ENCODE data around the gene INHBA. TPM values are rescaled to one million over a fixed set of nuclear protein-coding genes. Genes with fewer than 3 reads are reported as not detected.

INHBA gene
- total RNA-seq, 1 experiment from 2014 or later, result 55.3 TPM

DNA sequence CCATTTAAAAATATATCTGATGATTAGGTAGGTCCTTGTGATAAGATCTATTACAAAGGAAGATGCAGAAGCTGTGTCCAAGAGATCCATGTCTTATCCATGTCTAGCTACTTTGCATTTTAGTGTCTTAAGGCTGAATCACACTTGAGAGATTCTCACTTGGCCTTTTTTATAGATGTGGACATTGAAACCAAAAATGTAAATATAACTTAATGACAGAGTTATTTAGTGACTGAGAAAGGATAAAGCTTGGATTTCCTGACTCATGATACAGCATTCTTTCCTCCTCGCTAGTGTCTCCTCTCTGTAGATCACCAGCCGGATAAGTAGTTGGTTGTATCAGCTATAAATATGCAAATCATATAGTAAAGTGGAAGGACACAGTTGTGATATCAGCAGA lies 23.3 kb downstream of the INHBA start:
- CTCF ChIA-PET, result interaction anchor here (0.7 kb wide), 1 partner anchor 17 kb away, joined by 3 read pairs; no protein-coding TSS in a partner anchor
- no peak overlapping the region for H2AFZ ChIP-seq (ENCODE audit: low read length)

DNA sequence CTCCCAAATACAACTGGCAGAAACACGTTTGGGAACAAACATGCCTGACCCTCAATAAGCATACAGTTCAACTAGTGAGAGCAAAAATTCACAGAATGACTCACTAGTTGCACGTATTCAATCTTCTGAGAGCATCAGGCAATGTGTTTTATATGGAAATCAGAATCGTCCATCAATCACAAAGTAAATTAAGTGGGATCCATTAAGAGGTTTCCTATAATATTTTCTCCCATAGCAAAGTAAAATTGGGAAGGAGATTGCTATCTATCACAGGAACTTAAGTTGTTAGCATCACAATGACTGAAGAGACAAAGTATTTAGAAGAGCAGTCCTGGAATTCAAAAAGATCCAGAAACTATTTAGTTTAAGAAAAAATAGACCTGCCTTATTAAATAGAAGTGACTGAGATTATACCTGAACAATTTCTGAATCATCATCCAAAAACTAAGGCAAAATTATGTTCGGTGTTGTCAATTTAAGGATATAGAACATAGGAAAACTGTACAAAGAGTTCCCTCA lies 28.3 kb downstream of the INHBA start:
- BruUV-seq (replicated peaks), result no TSS peak
- no peak overlapping the region for H3K4me3 ChIP-seq (ENCODE audit: low read length)
- intact Hi-C loops (cut with micrococcal nuclease), result no loop called here
- no peaks in the 10 kb centered on the region for H3K79me2 ChIP-seq (ENCODE audit: low read length)
- TF ChIP-seq, protein P1, sequence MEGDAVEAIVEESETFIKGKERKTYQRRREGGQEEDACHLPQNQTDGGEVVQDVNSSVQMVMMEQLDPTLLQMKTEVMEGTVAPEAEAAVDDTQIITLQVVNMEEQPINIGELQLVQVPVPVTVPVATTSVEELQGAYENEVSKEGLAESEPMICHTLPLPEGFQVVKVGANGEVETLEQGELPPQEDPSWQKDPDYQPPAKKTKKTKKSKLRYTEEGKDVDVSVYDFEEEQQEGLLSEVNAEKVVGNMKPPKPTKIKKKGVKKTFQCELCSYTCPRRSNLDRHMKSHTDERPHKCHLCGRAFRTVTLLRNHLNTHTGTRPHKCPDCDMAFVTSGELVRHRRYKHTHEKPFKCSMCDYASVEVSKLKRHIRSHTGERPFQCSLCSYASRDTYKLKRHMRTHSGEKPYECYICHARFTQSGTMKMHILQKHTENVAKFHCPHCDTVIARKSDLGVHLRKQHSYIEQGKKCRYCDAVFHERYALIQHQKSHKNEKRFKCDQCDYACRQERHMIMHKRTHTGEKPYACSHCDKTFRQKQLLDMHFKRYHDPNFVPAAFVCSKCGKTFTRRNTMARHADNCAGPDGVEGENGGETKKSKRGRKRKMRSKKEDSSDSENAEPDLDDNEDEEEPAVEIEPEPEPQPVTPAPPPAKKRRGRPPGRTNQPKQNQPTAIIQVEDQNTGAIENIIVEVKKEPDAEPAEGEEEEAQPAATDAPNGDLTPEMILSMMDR (conservative IDR thresholded peaks at IDR 0.05; ENCODE audit: low read depth, low read length), result no peak
- TF ChIP-seq EZH2phosphoT487 (IDR thresholded peaks at IDR 0.05; ENCODE audit: borderline replicate concordance, low read length) (no peak), EZH2 (IDR thresholded peaks at IDR 0.05; ENCODE audit: low read length, unreplicated experiment) (no peak)
- no peaks in the 10 kb centered on the region for H3K4me1 ChIP-seq (ENCODE audit: insufficient read depth, low read length)
- CTCF ChIA-PET, result no interaction called here
- ATAC-seq (no peak), DNase-seq (no peak)
- no peaks in the 10 kb centered on the region for H4K20me1 ChIP-seq (ENCODE audit: low read length)
- no peaks in the 10 kb centered on the region for H3K9me2 ChIP-seq (replicated peaks; ENCODE audit: low read length)
- no peak overlapping the region for H2AFZ ChIP-seq (ENCODE audit: low read length)
- no peaks in the 10 kb centered on the region for H3K9me3 ChIP-seq (ENCODE audit: low read length)
- no peak overlapping the region for H3K4me2 ChIP-seq (ENCODE audit: low read length)
- no peak overlapping the region for H3K9ac ChIP-seq (ENCODE audit: low read length)
- H3F3A ChIP-seq (ENCODE audit: low read length, unreplicated experiment), result no peaks in the 10 kb centered on the region
- H3K36me3 ChIP-seq (ENCODE audit: low read depth, low read length), result no peaks in the 10 kb centered on the region
- no peaks in the 10 kb centered on the region for H3K27me3 ChIP-seq (ENCODE audit: low read length)
- H3K27ac ChIP-seq (ENCODE audit: low read length), result no peak overlapping the region
- POLR2A ChIA-PET (ENCODE audit: unreplicated experiment), result no interaction called here

More for the DNA sequence above, 23.3 kb downstream of the INHBA start:
- H3K36me3 ChIP-seq (ENCODE audit: low read depth, low read length), result no peaks in the 10 kb centered on the region
- no peaks in the 10 kb centered on the region for H3K9me3 ChIP-seq (ENCODE audit: low read length)
- no peak overlapping the region for H3K9ac ChIP-seq (ENCODE audit: low read length)
- DNase-seq (peak; percentile 39), ATAC-seq (peak; percentile 74)
- H3K4me3 ChIP-seq (ENCODE audit: low read length), result no peak overlapping the region
- H3K79me2 ChIP-seq (ENCODE audit: low read length), result no peaks in the 10 kb centered on the region
- no peaks in the 10 kb centered on the region for H4K20me1 ChIP-seq (ENCODE audit: low read length)
- intact Hi-C loops (cut with micrococcal nuclease), result no loop called here
- no peak overlapping the region for H3K27ac ChIP-seq (ENCODE audit: low read length)
- no peaks in the 10 kb centered on the region for H3K9me2 ChIP-seq (replicated peaks; ENCODE audit: low read length)
- POLR2A ChIA-PET (ENCODE audit: unreplicated experiment), result no interaction called here
- no peaks in the 10 kb centered on the region for H3K27me3 ChIP-seq (ENCODE audit: low read length)
- no peaks in the 10 kb centered on the region for H3K4me1 ChIP-seq (ENCODE audit: insufficient read depth, low read length)
- no TSS peak for BruUV-seq (replicated peaks)
- H3K4me2 ChIP-seq (ENCODE audit: low read length), result no peak overlapping the region
- no peak for TF ChIP-seq EZH2phosphoT487 (IDR thresholded peaks at IDR 0.05; ENCODE audit: borderline replicate concordance, low read length)
- TF ChIP-seq EZH2 (IDR thresholded peaks at IDR 0.05; ENCODE audit: low read length, unreplicated experiment), result no peak
- TF ChIP-seq, protein P1 (conservative IDR thresholded peaks at IDR 0.05; ENCODE audit: low read depth, low read length), result no peak
- H3F3A ChIP-seq (ENCODE audit: low read length, unreplicated experiment), result no peaks in the 10 kb centered on the region

- Histone ChIP-seq H3K9me2 (replicated peaks; ENCODE audit: low read length) (no peaks in the 10 kb centered on the region), H3K9ac (ENCODE audit: low read length) (no peak overlapping the region), H3F3A (ENCODE audit: low read length, unreplicated experiment) (no peaks in the 10 kb centered on the region), H3K9me3 (ENCODE audit: low read length) (no peaks in the 10 kb centered on the region), H3K4me3 (ENCODE audit: low read length) (no peak overlapping the region), H3K27ac (ENCODE audit: low read length) (no peak overlapping the region), H3K4me2 (ENCODE audit: low read length) (no peak overlapping the region), H3K27me3 (ENCODE audit: low read length) (no peaks in the 10 kb centered on the region), H3K79me2 (ENCODE audit: low read length) (no peaks in the 10 kb centered on the region), H2AFZ (ENCODE audit: low read length) (no peak overlapping the region), H3K36me3 (ENCODE audit: low read depth, low read length) (no peaks in the 10 kb centered on the region), H4K20me1 (ENCODE audit: low read length) (no peaks in the 10 kb centered on the region), H3K4me1 (ENCODE audit: insufficient read depth, low read length) (no peaks in the 10 kb centered on the region)
- no TSS peak for BruUV-seq (replicated peaks)
- no peak for ATAC-seq
- CTCF ChIA-PET, result no interaction called here
- intact Hi-C loops (cut with micrococcal nuclease), result no loop called here
- DNase-seq, result no peak
- POLR2A ChIA-PET (ENCODE audit: unreplicated experiment), result no interaction called here
- TF ChIP-seq, protein P1 (conservative IDR thresholded peaks at IDR 0.05; ENCODE audit: low read depth, low read length), result no peak
- no peak for TF ChIP-seq EZH2phosphoT487 (IDR thresholded peaks at IDR 0.05; ENCODE audit: borderline replicate concordance, low read length)
- TF ChIP-seq EZH2 (IDR thresholded peaks at IDR 0.05; ENCODE audit: low read length, unreplicated experiment), result no peak
Measured at GRCh38 chr7:41661596-41661995, 41.3 kb downstream of the INHBA start.
